Measurements from ENCODE around the gene PHAF1. TPM values are rescaled to one million over a fixed set of nuclear protein-coding genes. Genes with fewer than 3 reads are reported as not detected.

PHAF1 gene
- total and polyA plus RNA-seq, 2 donors (not counting 1 experiment from before 2014, with no cell fraction given): 18.3 to 21.5 TPM

DNA sequence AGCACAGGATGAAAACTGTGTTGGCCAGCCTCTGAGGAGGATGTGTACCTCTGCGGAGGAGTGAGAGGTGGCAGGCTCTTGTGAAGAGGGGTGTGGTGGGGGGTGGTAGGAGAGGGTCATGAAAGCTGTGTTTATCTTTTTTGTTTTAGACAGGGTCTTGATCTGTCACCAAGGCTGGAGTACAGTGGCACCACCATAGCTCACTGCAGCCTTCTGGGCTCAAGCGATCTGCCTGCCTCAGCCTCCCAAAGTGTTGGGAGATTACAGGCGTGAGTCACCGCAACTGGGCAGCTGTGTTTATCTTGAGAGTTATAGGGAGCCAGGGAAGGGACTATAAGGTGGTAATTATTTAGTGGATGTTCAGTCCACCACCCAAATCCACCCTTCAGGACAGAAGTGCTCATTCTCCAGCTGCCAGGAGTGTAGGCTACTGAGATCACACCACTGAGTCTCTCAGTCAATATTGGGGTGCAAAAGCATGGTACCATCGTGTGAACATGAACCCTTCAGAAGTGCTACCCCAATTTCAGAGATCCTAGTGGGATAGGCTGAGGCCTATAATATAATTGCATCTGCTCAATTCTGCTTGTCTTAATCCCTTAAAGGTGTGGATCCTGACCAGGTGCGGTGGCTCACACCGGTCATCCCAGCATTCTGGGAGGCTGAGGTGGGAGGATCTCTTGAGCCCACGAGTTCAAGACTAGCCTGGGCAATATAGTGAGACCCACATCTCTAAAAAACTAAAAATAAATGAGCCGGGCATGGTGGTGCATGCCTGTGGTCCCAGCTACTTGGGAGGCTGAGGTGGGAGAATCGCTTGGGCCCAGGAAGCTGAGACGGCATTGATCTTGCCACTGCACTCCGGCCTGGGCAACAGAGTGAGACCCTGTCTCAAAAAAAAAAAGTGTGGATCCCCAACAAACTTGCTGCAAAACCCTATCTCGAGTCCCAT lies 81.0 kb downstream of the PHAF1 start:
- Histone ChIP-seq H3K4me3 (replicated peaks in 1 of 4; ENCODE audit: control extremely low read depth in 1 of 4, insufficient read depth in 1 of 4, low read depth in 3 of 4, low read length in 4 of 4) (no peak overlapping the region), H2AFZ (ENCODE audit: low read length) (no peak overlapping the region), H3K9ac (ENCODE audit: insufficient read depth, low read length) (no peak overlapping the region), H3K4me2 (ENCODE audit: extremely low read depth, insufficient read depth, low read length) (peak overlapping the region; percentile 23), H3K36me3 (ENCODE audit: control insufficient read depth, insufficient read depth, low read length) (peaks cover 16% of the 10 kb centered on the region), H4K20me1 (ENCODE audit: control insufficient read depth, extremely low read depth, insufficient read depth, low read length) (no peaks in the 10 kb centered on the region), H3K27me3 (ENCODE audit: control insufficient read depth, insufficient read depth, low read length) (no peaks in the 10 kb centered on the region), H3K9me3 (ENCODE audit: control insufficient read depth, insufficient read depth, low read depth, low read length) (no peaks in the 10 kb centered on the region), H3K27ac (ENCODE audit: insufficient read depth, low read length) (no peak overlapping the region), H3K79me2 (ENCODE audit: control insufficient read depth, insufficient read depth, low read length) (peaks cover 27% of the 10 kb centered on the region), H3K4me1 (ENCODE audit: control insufficient read depth, extremely low read depth, insufficient read depth, low read length) (peaks cover 25% of the 10 kb centered on the region)
- TF ChIP-seq, protein P1, sequence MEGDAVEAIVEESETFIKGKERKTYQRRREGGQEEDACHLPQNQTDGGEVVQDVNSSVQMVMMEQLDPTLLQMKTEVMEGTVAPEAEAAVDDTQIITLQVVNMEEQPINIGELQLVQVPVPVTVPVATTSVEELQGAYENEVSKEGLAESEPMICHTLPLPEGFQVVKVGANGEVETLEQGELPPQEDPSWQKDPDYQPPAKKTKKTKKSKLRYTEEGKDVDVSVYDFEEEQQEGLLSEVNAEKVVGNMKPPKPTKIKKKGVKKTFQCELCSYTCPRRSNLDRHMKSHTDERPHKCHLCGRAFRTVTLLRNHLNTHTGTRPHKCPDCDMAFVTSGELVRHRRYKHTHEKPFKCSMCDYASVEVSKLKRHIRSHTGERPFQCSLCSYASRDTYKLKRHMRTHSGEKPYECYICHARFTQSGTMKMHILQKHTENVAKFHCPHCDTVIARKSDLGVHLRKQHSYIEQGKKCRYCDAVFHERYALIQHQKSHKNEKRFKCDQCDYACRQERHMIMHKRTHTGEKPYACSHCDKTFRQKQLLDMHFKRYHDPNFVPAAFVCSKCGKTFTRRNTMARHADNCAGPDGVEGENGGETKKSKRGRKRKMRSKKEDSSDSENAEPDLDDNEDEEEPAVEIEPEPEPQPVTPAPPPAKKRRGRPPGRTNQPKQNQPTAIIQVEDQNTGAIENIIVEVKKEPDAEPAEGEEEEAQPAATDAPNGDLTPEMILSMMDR (conservative IDR thresholded peaks at IDR 0.05 in 1 of 2, IDR thresholded peaks at IDR 0.05 in 1 of 2; ENCODE audit: low read depth in 1 of 2, low read length in 2 of 2): no peak
- no peak for TF ChIP-seq EZH2 (IDR thresholded peaks at IDR 0.05; ENCODE audit: low read length, missing control alignments)
- peak; percentile 32 to 63 for DNase-seq (ENCODE audit: low read depth in 2 of 2)

DNA sequence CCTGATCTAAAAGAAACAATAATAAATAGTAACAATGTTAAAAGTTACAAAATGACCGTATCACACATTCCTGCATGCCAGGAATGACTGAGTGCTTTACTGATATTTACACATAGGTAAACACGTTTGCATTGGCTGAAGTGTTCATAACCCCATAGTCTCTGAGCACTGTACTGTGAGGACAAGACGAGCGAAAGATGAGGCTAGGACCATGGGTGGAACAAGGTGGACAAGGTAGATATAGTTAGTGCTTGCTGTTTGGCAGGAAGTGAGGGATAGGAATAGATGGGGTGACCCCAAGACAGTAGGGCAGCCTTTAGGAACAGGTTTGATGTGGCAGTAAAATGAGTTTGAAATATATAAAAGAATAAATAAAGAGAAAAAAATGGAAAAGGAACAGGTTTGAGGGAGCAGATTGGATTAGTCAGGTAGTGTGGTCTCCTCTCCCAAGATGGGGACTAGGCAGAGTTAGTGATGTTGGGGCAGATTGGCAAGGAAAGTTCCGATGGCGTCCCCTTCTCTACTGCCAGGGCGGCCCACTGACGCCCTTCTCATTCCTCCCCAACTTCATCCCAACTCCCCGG lies 81.8 kb downstream of the PHAF1 start:
- Histone ChIP-seq H3K4me3 (replicated peaks in 1 of 4; ENCODE audit: control extremely low read depth in 1 of 4, insufficient read depth in 1 of 4, low read depth in 3 of 4, low read length in 4 of 4) (peak overlapping the region in 3 of 4 experiments; percentile 29 to 44 (median 40)), H3K27me3 (ENCODE audit: control insufficient read depth, insufficient read depth, low read length) (no peaks in the 10 kb centered on the region), H3K4me1 (ENCODE audit: control insufficient read depth, extremely low read depth, insufficient read depth, low read length) (peaks cover 22% of the 10 kb centered on the region), H3K27ac (ENCODE audit: insufficient read depth, low read length) (no peak overlapping the region), H2AFZ (ENCODE audit: low read length) (no peak overlapping the region), H3K4me2 (ENCODE audit: extremely low read depth, insufficient read depth, low read length) (peak overlapping the region; percentile 58), H3K9me3 (ENCODE audit: control insufficient read depth, insufficient read depth, low read depth, low read length) (no peaks in the 10 kb centered on the region), H4K20me1 (ENCODE audit: control insufficient read depth, extremely low read depth, insufficient read depth, low read length) (no peaks in the 10 kb centered on the region), H3K9ac (ENCODE audit: insufficient read depth, low read length) (no peak overlapping the region), H3K36me3 (ENCODE audit: control insufficient read depth, insufficient read depth, low read length) (peaks cover 24% of the 10 kb centered on the region), H3K79me2 (ENCODE audit: control insufficient read depth, insufficient read depth, low read length) (peaks cover 27% of the 10 kb centered on the region)
- no peak for TF ChIP-seq EZH2 (IDR thresholded peaks at IDR 0.05; ENCODE audit: low read length, missing control alignments)
- TF ChIP-seq, protein P1 (conservative IDR thresholded peaks at IDR 0.05 in 1 of 2, IDR thresholded peaks at IDR 0.05 in 1 of 2; ENCODE audit: low read depth in 1 of 2, low read length in 2 of 2): no peak
- DNase-seq (ENCODE audit: low read depth in 2 of 2): no peak

DNA sequence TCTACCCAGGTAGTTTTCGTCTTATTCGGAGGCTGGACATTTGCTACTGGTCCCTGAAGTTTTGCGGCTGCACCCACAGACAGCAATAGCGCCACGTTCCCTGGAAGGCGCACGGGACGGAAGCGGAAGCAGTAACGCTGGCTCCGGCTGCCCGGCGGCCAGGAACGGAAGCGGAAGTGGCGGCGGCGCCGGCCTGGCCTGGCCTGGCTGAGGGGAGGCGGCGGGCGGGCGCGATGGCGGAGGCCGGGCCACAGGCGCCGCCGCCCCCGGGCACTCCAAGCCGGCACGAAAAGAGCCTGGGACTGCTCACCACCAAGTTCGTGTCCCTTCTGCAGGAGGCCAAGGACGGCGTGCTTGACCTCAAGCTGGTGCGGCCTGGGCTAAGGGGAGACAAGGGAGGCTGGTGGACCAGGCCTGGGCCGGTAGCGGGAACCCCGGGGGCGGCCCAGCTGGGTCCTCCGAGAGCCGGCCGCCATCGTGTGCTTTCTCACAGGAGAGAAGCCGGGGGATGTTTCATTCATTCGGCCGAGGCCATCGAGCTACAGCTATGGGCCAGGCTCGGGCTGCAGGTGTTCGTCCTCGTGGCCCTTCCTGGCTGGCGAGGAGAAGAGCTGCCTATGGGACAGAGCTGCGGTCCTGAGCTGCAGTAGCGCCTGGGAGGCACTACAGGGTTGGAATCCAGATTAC lies 82.4 kb downstream of the PHAF1 start, which contains the start of gene E2F4:
Gene E2F4, plus strand, starts transcription at position 161 of the 687 bp plus-strand sequence. Its CDS starts 73 bp downstream, at position 234.
- no peaks in the 10 kb centered on the region for H4K20me1 ChIP-seq (ENCODE audit: control insufficient read depth, extremely low read depth, insufficient read depth, low read length)
- no peaks in the 10 kb centered on the region for H3K9me3 ChIP-seq (ENCODE audit: control insufficient read depth, insufficient read depth, low read depth, low read length)
- no peak within 1 kb of the TSS for H2AFZ ChIP-seq (ENCODE audit: low read length)
- peak within 1 kb of the TSS; percentile 60 for H3K27ac ChIP-seq (ENCODE audit: insufficient read depth, low read length)
- H3K9ac ChIP-seq (ENCODE audit: insufficient read depth, low read length): peak within 1 kb of the TSS; percentile 82
- TF ChIP-seq, protein P1 (conservative IDR thresholded peaks at IDR 0.05 in 1 of 2, IDR thresholded peaks at IDR 0.05 in 1 of 2; ENCODE audit: low read depth in 1 of 2, low read length in 2 of 2): no peak
- TF ChIP-seq EZH2 (IDR thresholded peaks at IDR 0.05; ENCODE audit: low read length, missing control alignments): no peak
- peak within 1 kb of the TSS; percentile 49 to 93 (median 88) for H3K4me3 ChIP-seq (replicated peaks in 1 of 4; ENCODE audit: control extremely low read depth in 1 of 4, insufficient read depth in 1 of 4, low read depth in 3 of 4, low read length in 4 of 4)
- DNase-seq (ENCODE audit: low read depth in 2 of 2): peak; percentile 91 to 92
- H3K4me2 ChIP-seq (ENCODE audit: extremely low read depth, insufficient read depth, low read length): peak within 1 kb of the TSS; percentile 65
- H3K4me1 ChIP-seq (ENCODE audit: control insufficient read depth, extremely low read depth, insufficient read depth, low read length): peaks cover 19% of the 10 kb centered on the region
- no peaks in the 10 kb centered on the region for H3K27me3 ChIP-seq (ENCODE audit: control insufficient read depth, insufficient read depth, low read length)
- peaks cover 27% of the 10 kb centered on the region for H3K79me2 ChIP-seq (ENCODE audit: control insufficient read depth, insufficient read depth, low read length)
- peaks cover 24% of the 10 kb centered on the region for H3K36me3 ChIP-seq (ENCODE audit: control insufficient read depth, insufficient read depth, low read length)
